HG02981 (cell line): ENCODE data around the gene LENEP.

ENCODE experiments used
- ATAC-seq: cut with Tn5 transposase; IDR thresholded peaks from one replicate; pipeline ENCODE4 v1.9.1; 2021; ENCODE audit warnings: mild to moderate bottlenecking, moderate library complexity; ENCODE audit not compliant: unreplicated experiment

LENEP gene

GRCh38 chr1:154993572-154994268, at the start of gene LENEP:
Gene LENEP, plus strand, starts transcription at chr1:154993586. Its CDS starts 22 bp downstream, at chr1:154993608.
- ATAC-seq: no peak

GRCh38 chr1:154943649-154944400, 49.6 kb upstream of the LENEP start:
- no peak for ATAC-seq

GRCh38 chr1:154944401-154945159, 48.8 kb upstream of the LENEP start:
- ATAC-seq: no peak

DNA sequence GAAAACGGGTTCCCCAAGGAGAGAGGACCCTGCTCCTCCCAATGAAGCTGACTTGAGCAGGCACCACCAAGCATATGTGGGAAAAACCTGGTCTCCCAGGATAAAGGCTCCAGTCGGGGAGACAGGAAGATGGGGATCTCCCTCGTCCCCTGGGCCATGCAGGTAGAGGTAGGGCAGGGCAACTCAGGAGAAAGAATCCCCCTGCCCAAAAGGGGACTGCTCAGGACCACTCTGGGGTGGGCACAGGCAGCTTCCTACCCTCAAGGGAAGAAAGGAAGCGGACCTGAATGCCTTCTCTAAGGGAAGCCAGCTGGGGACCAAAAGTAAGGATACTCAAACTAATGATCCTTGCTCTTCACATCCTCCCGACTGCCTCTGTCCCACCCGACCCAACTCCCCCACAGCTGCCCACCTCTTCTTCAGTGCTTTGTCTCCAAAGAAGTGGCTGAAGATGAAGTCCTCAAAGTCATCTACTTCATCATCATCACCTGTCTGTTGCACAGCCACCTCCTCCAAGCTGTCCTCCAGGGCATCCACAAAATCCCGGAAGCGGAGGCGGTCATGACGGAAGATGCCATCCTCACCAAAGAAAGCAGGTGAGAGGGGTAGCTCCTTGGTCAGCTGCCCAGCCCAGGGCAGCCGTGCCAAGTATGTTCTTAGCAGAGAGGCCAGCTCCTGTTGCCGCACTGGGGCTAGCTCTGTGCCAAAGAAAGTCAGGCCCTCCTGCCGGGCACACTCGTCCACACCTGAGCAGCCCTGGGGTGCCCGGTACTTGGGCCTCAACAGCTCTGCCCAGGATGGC, 48.0 kb upstream of the LENEP start:
- ATAC-seq: no peak

DNA sequence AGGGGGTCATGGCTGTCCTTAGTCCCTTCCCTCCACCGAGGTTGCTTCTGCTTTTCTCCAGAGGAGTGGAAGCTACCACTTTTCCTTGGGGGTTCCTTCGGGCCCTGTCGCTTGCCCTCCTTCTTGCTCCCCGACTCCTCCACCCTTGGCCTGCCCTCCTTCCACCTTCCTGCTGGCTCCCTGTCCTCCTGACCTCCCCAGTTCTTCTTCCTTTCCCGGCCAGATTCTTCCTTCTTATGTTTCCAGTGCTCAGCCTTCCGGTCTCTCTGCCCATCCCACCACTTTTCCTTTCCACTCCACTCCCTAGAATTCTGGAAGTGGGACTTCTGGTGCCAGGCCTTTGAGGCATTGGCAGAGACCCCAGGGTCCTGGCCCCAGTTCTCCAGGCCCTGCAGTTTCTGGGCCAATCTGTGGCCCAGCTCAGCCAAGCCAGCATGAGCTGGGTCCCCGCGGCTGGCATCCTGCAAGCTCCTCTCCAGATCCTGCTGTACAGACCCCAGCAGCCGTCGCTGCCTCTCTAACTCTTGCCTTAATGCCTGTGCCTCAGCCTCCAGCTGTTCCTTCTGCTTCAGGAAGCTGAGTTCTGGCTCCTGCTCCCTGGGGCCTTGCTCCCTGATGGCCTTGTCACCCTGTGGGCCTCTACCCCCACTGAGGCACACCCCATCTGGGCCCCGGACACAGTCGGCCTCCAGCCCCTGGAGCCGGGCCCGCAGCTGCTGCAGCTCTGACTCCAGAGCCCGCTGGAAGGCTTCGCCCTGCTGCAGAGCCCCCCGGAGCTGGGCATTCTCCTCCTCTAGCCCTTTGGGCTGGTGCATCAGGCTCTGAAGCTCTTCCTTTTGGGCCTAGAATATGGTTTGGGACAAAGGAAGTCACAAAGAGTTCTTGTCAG, 47.2 kb upstream of the LENEP start:
- ATAC-seq: no peak

DNA sequence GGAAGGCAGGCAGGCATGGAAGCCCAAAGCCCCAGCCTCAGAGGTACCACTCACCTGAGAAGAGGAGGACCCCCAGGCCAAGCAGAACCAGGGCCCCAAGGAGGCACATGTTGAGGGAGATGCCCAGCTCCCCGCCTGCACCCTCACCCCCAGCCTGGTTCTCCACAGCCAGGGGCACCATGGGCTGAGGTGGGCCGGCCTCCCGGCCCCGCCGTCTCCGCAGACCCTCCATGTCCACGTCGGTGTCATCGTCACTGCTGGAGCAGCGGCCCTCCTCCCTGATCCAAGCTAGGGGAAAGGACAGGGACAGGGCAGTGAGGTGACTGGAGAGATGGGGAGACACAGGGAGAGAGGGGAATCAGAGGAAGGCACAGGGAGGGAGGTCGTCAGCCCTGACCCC, 45.3 kb upstream of the LENEP start:
- no peak for ATAC-seq

- no peak for ATAC-seq
Observed at GRCh38 chr1:154951901-154952657, 41.3 kb upstream of the LENEP start.

DNA sequence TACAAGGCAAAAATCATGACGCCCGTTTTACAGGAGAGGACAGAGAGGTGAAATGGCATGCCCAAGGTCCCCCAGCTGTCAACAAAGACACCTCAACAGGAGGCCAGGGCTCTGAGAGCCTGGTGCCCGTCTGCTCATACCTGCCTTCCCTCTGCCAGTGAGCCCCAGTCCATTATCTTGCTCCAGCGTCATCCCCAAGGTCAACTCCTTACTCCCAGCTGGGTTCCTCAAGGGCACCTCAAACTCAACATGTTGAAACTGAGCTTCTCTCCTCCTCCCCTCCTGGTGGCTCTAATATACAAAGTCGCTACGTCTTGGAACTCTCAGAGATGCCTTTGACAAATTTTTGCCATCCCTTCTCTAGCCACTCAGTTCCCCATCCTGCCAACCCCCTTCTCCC, 40.7 kb upstream of the LENEP start:
- no peak for ATAC-seq

DNA sequence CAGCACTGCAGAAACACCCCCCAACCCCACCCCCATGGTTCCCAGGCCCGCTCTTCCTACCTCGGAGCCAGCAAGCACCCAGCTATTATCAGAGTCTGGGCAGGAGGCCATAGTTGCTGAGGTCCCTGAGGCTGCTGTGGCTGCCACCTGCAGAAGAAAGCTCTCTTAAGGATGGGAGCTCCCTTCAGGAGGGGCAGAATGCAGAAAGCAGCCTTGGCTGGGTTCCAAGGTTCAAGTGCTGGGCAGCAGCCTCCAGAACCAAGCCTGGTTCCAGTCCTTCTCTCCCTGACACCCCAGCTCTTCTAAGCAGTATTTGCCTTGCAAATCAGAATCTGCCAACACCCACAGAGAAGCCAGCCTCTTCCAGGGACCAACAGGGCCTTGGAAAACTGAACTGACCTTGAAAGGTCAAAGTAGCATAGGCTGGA, 39.8 kb upstream of the LENEP start:
- ATAC-seq: no peak

DNA sequence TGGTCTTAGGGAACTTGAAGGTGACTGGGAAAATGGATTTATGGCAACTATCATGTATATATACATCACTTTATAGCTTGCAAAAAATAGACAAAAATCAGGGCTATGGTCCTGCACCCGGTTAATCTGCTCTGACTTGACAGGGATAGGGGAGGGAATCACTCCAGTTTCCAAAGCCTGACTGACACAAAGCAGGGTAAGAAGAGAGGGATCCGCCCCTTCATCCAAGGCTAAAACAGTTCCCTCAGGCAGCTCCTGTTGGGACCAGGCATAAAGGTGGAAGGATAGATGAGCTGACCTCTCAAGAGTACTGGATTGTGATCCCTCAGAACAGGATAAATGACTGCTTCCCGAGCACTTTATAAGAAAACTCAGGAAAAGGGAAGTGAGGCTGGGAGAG, 38.8 kb upstream of the LENEP start:
- ATAC-seq: no peak

- ATAC-seq: peak; percentile 57
Observed at GRCh38 chr1:154955039-154955717, 38.2 kb upstream of the LENEP start.

- peak; percentile 46 for ATAC-seq
Observed at GRCh38 chr1:154955718-154956543, 37.5 kb upstream of the LENEP start, which contains the start of gene PBXIP1. Gene PBXIP1, minus strand, starts transcription at chr1:154956099. Its CDS starts 2,378 bp downstream, at chr1:154953721.

- no peak for ATAC-seq
Observed at GRCh38 chr1:154956544-154956941, 36.8 kb upstream of the LENEP start.

DNA sequence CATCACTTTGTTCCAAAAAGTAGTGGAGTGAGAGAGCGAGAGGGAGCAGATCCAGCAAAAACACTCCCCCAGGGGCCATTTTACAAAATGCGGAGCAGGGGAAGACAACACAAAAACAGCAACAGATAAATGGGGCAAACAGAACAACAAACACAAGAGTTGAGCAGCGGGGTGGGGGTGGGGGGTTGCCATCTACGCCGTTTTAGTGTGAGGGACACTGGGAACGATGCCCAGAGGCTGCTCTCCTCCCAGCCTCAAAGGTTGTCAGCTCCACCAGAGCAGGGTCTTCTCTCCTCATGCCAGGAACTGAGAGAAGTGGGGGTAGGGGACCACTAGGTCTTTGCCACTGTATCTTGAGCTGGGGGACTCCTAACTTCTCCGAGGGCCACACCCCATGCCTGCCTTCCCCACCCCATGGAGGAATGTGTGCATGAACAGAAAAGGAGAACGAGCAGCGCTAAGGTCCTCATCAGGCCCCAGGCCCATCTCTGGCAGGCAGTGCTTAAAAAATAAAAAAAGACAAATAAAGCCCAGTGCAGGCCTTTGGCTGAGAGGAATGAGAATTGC, 36.2 kb upstream of the LENEP start:
- no peak for ATAC-seq

- no peak for ATAC-seq
Observed at GRCh38 chr1:154958036-154958435, 35.4 kb upstream of the LENEP start.

GRCh38 chr1:154958681-154959425, 34.5 kb upstream of the LENEP start:
- ATAC-seq: no peak

DNA sequence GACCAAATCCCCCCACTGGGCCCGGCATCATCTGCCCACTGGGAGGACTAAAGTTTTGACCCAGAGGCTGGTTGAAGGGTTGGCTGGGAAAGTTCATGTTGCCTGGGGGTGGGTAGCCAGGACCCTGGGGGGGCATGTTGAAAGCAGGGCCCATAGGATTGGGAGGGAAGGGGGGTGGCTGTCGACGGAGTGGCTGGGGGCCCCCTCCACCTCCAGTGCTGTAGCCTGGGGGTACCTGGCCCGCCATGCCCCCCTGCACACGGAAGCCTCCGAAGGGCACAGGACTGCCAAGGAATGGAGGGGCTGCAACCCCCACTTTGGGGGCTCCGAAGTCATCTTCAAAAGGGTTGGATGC, 34.0 kb upstream of the LENEP start:
- no peak for ATAC-seq
